Activated CD8-positive, alpha-beta memory T cell treated with anti-CD3 and anti-CD28 coated beads for 36 hours (primary cell): ENCODE measurements around the gene ABCG1. TPM values are rescaled to one million over a fixed set of nuclear protein-coding genes. Genes with fewer than 3 reads are reported as not detected.
"Not testable (repeated sequence)": the region's sequence is repeated elsewhere in the genome, so short reads cannot be mapped to it uniquely, and the experiment has no call there.

Source experiments
- CTCF ChIA-PET: fragments of 350-600 bp; sonication (Branson Sonifier 250); formaldehyde crosslinking; loops from one replicate; lab custom pipeline; 2021; ENCODE audit warnings: antibody characterized with exemption; lab: Charles Lee
- POLR2A ChIA-PET: fragments of 350-600 bp; sonication (Branson Sonifier 250); formaldehyde crosslinking; loops from one replicate; lab custom pipeline; 2021; ENCODE audit warnings: antibody characterized with exemption; lab: Charles Lee
- total RNA-seq, 2 experiments: library from RNA; stranded (reverse); gene quantifications; one replicate each; pipeline ENCODE4 v1.2.3, GENCODE V29; 2021

ABCG1 gene
- total RNA-seq, 2 experiments from 2014 or later, result 4.4 to 5.4 TPM

DNA sequence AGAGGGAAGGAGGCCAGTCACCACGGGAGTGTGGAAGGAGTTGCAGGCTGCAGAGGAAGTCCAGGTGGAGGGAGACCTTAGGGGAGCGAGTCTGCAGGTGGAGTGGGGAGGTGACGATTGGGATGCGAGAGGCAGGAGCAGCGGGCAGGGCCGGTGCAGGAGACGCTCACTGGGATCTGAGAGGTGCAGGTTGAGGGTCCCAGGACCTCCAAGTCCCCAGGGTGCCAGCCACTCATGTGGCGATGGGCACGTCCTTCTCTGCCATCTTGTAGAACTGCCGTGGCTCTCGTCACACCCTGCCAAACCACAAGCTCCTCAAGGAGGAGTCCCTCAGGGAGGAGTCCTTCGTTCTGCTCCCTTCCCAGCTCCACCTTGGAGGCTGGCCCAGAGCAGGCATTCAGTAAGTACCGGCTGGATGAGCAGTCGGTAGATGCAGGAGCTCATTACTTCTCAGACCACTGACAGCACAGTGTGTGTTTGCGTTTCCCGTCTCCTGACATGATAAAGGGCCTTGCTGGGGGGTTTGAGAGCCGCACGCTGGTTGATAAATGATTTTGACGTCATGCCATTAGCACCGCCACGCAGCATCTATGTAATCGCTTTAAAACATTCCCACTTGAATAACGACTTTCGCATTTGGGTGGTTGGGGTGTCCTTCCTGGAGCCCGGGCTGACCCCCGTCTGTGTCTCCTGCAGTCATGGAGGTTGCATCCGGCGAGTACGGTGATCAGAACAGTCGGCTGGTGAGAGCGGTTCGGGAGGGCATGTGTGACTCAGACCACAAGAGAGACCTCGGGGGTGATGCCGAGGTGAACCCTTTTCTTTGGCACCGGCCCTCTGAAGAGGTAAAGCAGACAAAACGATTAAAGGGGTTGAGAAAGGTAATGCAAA is 68.5 kb downstream of the ABCG1 start:
- ChIA-PET CTCF (no interaction called here), POLR2A (no interaction called here)

DNA sequence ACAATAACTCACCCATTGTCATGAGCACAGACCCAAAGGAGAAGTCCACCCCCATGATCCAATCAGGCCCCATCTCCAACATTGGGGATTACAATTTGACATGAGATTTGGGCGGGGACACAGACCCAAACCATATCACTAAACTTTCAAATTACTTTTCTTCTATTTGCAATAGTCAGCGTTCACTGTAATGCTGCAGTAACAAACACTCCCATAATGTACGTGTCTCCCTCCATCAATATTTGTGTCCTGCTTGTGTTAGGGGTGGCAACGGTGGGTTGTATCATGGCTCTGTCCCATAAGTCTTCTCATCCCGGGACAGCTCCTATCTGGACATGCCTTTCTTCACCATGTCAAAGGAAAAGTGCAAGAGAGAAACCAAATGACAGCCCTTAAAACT is 70.0 kb downstream of the ABCG1 start:
- ChIA-PET POLR2A (no interaction called here), CTCF (no interaction called here)

DNA sequence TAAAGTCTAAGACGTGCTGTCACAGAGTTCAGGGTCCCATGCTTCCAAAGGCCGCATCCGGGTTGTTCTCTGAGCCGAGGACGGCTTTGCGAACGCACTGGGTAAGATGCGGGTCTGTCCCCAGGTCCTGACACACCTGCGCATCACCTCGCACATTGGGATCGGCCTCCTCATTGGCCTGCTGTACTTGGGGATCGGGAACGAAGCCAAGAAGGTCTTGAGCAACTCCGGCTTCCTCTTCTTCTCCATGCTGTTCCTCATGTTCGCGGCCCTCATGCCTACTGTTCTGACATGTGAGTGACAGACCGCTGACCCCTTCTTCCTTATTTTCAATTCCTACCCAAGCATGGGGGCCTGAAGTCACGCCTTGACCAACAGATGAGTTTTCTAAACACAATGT is 71.0 kb downstream of the ABCG1 start:
- ChIA-PET POLR2A (no interaction called here), CTCF (no interaction called here)

DNA sequence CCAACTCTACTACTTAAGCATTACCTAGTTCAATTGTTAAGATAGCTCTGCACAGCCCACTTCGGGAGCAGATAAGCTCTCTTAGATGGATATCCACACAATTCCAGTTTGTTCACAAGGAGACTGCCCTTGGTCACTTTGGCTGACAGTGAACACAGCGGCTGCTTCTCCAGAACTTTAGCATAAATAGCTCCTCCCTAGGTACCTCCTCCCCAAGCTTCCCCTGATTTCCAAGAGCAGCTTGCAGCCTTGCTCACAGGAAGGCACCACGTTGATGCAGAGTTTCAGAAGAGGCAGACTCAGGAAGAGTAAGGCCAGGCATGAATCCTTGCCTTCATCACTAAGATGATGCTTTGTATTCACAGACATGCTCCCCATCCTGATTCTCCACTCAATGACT is 71.6 kb downstream of the ABCG1 start:
- CTCF ChIA-PET, result no interaction called here

DNA sequence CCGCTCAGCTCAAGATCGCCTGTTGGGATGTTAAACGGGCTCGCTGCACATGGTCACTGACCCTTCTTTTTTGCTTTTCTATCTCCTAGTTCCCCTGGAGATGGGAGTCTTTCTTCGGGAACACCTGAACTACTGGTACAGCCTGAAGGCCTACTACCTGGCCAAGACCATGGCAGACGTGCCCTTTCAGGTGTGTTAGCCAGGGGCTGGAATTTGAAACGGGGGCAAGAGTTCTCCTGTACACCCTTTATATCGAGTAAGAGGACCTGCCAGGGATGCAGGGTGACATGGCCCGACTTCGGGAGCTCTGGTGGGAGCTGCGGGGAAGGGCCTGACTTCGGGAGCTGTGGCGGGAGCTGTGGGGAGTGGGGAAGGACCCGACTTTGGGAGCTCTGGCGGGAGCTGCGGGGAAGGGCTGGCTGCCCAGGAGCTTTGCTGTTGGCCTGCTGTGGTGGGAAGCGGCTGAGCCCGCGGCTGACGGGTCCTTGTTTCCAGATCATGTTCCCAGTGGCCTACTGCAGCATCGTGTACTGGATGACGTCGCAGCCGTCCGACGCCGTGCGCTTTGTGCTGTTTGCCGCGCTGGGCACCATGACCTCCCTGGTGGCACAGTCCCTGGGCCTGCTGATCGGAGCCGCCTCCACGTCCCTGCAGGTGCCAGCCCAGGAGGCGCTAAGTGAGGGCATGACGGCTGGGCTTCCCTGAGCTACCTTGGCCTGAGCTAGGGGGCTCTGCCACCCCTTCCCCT is 72.2 kb downstream of the ABCG1 start:
- POLR2A ChIA-PET, result no interaction called here

More for the DNA sequence above, 71.6 kb downstream of the ABCG1 start:
- POLR2A ChIA-PET, result no interaction called here

DNA sequence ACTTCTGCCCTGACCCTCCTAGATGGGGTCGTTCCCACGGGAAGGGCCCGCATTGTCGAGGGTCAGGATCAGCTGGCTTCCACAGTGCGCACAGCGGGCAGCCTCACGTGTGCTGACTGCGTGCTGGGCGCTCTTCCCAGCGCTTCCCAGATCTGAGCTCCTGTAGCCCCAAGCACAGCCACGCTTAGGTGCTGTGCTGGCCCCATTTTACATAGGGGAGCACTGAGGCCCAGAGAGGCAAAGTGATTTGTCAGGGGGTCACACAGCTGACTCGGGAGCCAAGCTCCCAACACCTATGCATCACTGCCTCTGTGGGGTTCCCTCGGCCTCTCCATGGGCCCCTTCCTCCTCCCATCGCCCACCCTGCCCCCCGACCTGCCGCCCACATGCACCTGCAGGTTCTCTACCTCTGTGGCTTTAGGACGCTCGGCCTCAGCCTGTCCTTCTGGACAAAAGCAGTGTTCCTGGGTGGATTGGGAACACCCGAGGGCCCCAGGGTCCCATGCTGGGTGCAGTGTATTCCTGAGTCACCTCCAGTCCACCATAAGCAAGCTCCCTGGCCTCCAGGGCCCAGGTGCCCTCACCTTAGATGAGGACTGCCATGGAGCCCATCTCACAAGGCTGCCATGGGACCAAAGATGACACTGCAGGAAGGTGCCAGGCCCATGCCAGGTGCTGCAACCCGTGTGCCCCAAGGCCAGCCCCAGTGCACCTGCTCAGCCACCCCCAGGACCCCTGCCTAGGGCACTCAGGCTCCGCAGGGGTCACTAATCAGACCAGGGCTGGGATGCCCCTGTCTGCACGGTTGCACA is 73.0 kb downstream of the ABCG1 start:
- CTCF ChIA-PET, result no interaction called here
- POLR2A ChIA-PET, result no interaction called here

More for the DNA sequence above, 72.2 kb downstream of the ABCG1 start:
- CTCF ChIA-PET, result no interaction called here

DNA sequence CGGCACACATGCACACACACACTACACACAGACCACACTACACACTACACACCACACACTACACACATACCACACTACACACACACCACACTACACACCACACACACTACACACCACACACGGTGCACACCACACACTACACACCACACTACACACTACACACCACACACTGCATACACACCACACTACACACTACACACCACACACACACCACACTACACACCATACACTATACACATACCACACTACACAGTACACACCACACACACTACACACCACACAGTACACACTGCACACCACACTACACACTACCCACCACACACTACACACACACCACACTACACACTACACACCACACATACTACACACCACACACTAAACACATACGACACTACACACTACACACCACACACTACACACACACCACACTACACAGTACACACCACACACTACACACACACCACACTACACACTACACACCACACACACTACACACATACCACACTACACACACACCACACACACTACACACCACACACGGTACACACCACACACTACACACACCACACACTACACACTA is 73.7 kb downstream of the ABCG1 start:
- CTCF ChIA-PET, result not testable (repeated sequence)

DNA sequence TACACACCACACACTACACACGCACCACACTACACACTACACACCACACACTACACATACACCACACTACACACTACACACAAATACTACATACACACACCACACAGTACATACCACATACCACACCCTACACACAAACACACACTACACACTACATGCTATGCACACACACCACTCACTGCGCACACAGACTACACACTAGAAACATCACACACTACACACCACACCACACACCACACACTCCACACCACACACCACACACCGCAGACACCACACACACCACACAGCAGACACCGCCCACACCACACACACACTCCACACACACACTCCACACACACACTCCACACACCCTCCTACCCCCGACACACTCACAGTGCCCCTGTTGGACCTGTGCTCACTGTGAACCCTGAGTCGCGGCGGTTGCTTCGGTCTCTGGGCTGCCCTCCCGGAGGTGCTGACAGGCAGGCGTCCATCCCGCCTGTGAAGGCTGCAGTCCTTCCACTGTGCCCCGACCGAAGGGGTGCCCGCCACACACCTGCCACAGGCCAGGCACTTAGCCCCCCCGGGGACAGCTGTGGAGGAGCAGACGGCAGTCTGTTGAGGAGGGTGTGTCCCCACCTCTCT is 74.8 kb downstream of the ABCG1 start:
- ChIA-PET CTCF (no interaction called here), POLR2A (no interaction called here)

More for the DNA sequence above, 73.7 kb downstream of the ABCG1 start:
- POLR2A ChIA-PET, result not testable (repeated sequence)

DNA sequence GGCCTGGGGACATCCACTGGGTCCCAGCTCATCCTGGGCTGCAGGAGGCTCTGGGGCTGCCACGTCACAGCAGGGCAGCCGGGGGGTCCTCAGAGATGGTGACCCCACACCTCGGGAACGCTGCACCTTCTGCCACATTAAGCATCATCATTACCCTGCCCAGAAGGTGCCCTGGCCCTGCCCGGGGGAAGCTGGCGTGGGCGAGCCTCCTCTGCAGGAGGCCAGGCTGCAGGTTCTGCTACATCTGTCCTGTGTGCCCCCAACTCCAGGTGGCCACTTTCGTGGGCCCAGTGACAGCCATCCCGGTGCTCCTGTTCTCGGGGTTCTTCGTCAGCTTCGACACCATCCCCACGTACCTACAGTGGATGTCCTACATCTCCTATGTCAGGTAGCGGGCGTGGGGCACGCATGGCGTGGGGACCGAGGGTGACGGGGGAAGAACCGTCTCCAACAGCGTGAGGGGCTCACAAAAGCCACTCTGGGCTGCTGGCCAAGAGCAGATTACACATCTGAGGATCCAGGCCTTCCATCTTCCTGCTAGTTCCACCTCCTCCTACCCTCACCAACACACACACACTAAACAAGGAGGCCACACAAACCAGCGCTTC is 75.4 kb downstream of the ABCG1 start:
- ChIA-PET CTCF (no interaction called here), POLR2A (interaction anchor here (0.7 kb wide), 1 partner anchor 60 kb away, joined by 3 read pairs; no protein-coding TSS in a partner anchor)

DNA sequence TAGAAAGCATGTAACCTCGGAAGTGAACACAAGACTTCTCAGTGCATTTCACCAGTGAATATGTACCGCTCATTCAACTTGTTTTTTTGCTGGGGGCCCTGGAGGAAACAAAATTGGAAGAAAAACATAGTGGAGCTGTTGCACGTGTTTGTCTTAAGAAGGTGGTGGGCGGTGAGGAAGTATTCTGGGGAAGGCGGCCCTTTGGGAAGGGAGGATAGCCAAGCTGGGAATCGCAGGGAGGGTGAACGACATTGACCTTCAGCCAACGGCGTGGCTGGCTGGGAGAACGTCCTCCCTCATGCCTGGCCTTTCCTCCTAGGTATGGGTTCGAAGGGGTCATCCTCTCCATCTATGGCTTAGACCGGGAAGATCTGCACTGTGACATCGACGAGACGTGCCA is 76.9 kb downstream of the ABCG1 start:
- POLR2A ChIA-PET, result interaction anchor here (0.7 kb wide), 1 partner anchor 50 kb away, joined by 3 read pairs; no protein-coding TSS in a partner anchor
- CTCF ChIA-PET, result interaction anchor here (0.7 to 1.6 kb wide), 2 partner anchors 14 to 160 kb away, joined by 4 read pairs; no protein-coding TSS in a partner anchor

DNA sequence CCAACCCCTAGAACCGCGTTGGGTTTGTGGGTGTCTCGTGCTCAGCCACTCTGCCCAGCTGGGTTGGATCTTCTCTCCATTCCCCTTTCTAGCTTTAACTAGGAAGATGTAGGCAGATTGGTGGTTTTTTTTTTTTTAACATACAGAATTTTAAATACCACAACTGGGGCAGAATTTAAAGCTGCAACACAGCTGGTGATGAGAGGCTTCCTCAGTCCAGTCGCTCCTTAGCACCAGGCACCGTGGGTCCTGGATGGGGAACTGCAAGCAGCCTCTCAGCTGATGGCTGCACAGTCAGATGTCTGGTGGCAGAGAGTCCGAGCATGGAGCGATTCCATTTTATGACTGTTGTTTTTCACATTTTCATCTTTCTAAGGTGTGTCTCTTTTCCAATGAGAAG is 77.6 kb downstream of the ABCG1 start:
- POLR2A ChIA-PET, result interaction anchor here (0.6 to 0.7 kb wide), 2 partner anchors 51 to 108 kb away, joined by 3 read pairs; no protein-coding TSS in a partner anchor
- CTCF ChIA-PET, result interaction anchor here (1.6 kb wide), 1 partner anchor 14 kb away, joined by 4 read pairs; no protein-coding TSS in a partner anchor

DNA sequence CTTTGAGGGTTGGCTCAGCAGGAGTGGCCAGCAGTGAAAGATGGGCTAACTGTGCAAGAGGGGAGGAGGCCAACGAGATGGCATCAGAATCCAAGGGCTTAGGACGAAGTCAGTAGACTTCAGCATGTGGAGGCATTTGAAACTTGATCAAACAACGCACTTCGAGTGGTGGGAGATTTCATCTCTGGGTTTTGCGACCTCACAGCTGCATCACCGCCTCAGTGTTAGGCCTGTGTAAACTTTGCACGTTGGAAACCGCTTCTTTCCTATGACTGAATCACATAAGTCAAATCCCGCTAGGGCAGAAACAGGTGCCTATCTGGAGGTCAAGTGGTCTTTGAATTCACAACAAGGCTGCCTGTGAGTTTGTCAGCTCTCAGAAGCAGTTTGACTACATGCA is 78.4 kb downstream of the ABCG1 start:
- ChIA-PET CTCF (no interaction called here), POLR2A (no interaction called here)

DNA sequence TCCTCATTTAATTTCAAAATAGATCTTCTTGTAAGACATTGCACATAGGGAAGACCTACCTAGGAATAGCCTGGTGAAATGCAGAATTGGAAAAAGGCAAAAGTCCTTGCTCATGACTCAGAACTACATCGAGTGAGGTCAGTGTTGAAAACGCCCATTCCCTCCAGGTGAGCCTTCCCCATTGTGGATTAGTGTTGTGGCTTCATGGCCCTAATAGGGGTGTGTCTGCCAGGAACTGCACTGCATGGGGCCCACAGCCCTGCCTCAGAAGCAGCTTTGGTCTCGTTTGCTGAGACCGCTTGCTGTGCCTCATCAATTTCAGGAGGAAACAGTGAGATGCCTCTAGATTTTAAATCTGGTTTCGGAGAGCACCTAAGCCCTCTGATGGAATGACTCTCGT is 79.3 kb downstream of the ABCG1 start:
- POLR2A ChIA-PET, result no interaction called here
- CTCF ChIA-PET, result no interaction called here

DNA sequence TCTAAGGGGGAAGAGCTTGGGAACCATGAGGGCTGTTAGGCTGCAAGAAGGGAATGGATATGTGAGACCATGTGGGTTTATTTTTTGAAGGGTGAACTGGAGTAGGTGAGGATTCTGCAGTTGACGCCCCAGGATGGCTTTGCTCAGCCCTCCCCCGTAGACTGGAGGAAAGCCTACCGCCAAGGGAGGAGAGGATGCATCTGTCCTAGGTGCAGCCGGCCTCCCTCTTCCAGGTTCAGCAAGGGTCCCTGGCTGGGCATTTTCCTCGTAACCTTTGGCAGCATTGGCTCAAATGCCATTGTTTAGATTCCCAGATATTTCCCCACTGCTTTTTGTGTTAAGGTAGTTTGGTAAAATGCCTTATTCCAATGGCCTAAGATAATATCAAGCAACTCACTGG is 79.7 kb downstream of the ABCG1 start:
- ChIA-PET POLR2A (no interaction called here), CTCF (no interaction called here)

DNA sequence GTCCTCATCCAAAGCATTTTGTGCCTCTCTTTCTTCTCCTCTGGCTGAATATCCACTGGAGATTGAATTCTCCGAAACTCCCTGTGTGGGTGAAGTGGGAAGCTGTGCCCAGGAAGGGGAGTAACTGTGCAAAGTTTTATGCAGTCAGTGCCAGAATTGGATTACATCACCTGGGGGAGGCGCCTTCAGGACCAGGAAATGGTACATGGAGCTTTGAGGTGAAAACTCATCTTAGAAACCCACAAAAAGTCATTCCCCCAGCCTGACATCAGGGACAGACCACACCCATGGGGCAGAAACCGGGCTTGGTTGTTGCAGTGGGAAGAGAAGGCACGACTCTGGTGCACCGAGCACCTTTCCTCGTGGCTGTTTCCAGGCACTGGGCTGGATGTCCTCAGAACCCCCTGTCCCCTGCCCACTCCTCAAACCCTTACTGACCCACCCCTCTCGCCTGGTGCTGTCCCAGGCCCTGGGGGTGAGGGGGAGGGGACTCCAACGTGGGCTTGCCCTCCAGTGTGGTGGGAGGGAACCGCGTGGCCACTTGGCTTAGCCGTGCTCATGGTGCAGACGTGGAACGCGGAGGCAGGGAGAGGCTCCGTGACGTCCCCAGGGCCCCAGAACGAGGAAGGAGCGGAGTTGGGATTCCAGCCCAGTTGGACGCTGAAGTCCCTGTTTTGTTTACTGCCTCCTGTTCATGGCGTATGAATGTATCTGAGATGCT is 80.5 kb downstream of the ABCG1 start:
- POLR2A ChIA-PET, result no interaction called here

DNA sequence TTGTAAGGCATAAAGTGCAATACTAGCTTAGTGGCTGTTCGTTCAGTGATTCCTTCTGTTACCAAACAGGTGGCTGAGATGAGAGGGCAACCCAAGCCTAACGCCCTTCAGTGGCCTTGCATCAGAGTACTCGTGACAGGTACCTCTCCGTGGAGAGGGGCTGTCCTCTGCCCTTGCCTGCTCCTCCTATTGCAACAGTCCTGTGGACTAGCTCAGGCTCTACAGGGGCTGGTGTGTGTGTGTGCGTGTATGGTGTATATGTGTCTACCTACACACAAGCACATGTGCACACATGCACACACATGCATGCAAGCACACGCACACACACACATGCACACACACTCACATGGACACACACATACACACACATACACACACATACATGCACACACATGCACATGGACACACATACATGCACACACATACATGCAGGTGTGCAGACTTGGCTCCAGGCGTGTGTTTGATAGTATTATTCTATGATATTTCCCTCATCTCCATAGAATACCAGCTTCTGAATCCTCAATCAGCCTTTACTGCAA is 81.2 kb downstream of the ABCG1 start:
- POLR2A ChIA-PET, result no interaction called here
- CTCF ChIA-PET, result no interaction called here

More for the DNA sequence above, 80.5 kb downstream of the ABCG1 start:
- CTCF ChIA-PET, result no interaction called here

DNA sequence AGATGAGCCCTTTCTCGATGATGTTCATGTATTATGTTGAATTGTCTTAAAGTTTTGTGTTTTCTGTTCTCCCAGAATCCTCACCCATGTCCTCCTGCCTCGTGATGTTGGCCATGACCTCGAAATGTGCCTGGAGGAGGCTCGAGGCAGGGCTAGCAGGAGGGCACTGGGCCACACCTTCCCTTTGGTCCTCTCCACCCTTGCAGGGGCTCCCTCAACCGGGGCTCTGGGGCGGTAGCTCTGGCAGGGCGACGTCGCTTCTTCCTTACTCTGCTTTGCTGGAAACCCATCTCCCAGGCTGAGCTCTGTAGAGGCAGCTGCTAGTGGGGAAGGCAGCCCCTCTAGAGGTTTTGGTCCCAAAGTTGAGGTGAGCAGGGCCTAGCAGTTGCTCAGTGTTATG is 82.0 kb downstream of the ABCG1 start:
- POLR2A ChIA-PET, result no interaction called here
- CTCF ChIA-PET, result interaction anchor here (1.3 kb wide), 1 partner anchor 9 kb away, joined by 7 read pairs; no protein-coding TSS in a partner anchor
